Keratinocyte (primary cell): ENCODE data around the gene SLC38A3. TPM values are rescaled to one million over a fixed set of nuclear protein-coding genes. Genes with fewer than 3 reads are reported as not detected.

Source experiments
- DNase-seq: peaks from one replicate; pipeline ENCODE4 v3.0.0-alpha.2; 2011; ENCODE audit warnings: low read depth, missing footprints, low spot score
- FAIRE-seq: peaks from 2 replicates; lab custom pipeline; 2011; peaks lifted over from hg19 to GRCh38; lab: Jason Lieb, UNC
- H2AFZ ChIP-seq: 2 replicates; pipeline ENCODE4 v1.6.0; 2012; ENCODE audit warnings: low read length, control low read depth, inconsistent platforms; ENCODE audit not compliant: control insufficient read depth
- H3K27ac ChIP-seq: 2 replicates; pipeline ENCODE4 v1.5.1; 2011; ENCODE audit warnings: low read length; ENCODE audit not compliant: control insufficient read depth, insufficient read depth
- H3K27me3 ChIP-seq: 3 replicates; pipeline ENCODE4 v1.6.0; 2011; ENCODE audit warnings: low read length; ENCODE audit not compliant: control insufficient read depth, insufficient read depth; ENCODE audit errors: extremely low read depth
- H3K36me3 ChIP-seq, 2 experiments: 2 replicates in 1 of 2; 3 replicates in 1 of 2; pipeline ENCODE4 v1.5.1; 2011; ENCODE audit warnings: low read length in 2 of 2, mild to moderate bottlenecking in 1 of 2; ENCODE audit not compliant: control insufficient read depth in 2 of 2, insufficient read depth in 2 of 2; ENCODE audit errors: extremely low read depth in 1 of 2
- H3K4me1 ChIP-seq: 3 replicates; pipeline ENCODE4 v1.5.1; 2011; ENCODE audit warnings: low read length; ENCODE audit not compliant: control insufficient read depth, insufficient read depth; ENCODE audit errors: extremely low read depth
- H3K4me2 ChIP-seq: 3 replicates; pipeline ENCODE4 v1.6.0; 2011; ENCODE audit warnings: low read depth, low read length; ENCODE audit not compliant: control insufficient read depth, insufficient read depth; ENCODE audit errors: extremely low read depth
- H3K4me3 ChIP-seq, 3 experiments: fragments of 200-600 bp in 1 of 3; sonication (generic) in 1 of 3; 2 replicates in 2 of 3; 3 replicates in 1 of 3; pipeline ENCODE4 v1.5.1; 2011 to 2016; ENCODE audit warnings: low read length in 3 of 3, mild to moderate bottlenecking in 3 of 3, control low read depth in 2 of 3, inconsistent platforms in 1 of 3, low read depth in 1 of 3, mixed read lengths in 1 of 3, mixed run types in 1 of 3, moderate library complexity in 1 of 3; ENCODE audit not compliant: control insufficient read depth in 2 of 3, insufficient read depth in 2 of 3; ENCODE audit errors: extremely low read depth in 1 of 3
- H3K79me2 ChIP-seq: 2 replicates; pipeline ENCODE4 v1.6.0; 2012; ENCODE audit warnings: low read length; ENCODE audit not compliant: control insufficient read depth, insufficient read depth
- H3K9ac ChIP-seq: 3 replicates; pipeline ENCODE4 v1.6.0; 2011; ENCODE audit warnings: low read length; ENCODE audit not compliant: control insufficient read depth, insufficient read depth; ENCODE audit errors: extremely low read depth
- H3K9me1 ChIP-seq: 3 replicates; pipeline ENCODE4 v1.6.0; 2011; ENCODE audit warnings: low read length; ENCODE audit not compliant: control insufficient read depth, insufficient read depth; ENCODE audit errors: extremely low read depth
- H3K9me3 ChIP-seq: 2 replicates; pipeline ENCODE4 v1.5.1; 2012; ENCODE audit warnings: low read depth, low read length; ENCODE audit not compliant: control insufficient read depth
- H4K20me1 ChIP-seq: 3 replicates; pipeline ENCODE4 v1.6.0; 2011; ENCODE audit warnings: low read length; ENCODE audit not compliant: control insufficient read depth, insufficient read depth; ENCODE audit errors: extremely low read depth
- CTCF ChIP-seq, 3 experiments: IDR thresholded peaks in 1 of 3; conservative IDR thresholded peaks in 1 of 3; optimal IDR thresholded peaks in 1 of 3; 2 replicates in 2 of 3; 3 replicates in 1 of 3; pipeline versions ENCODE3 to v1.5.1; 2011; ENCODE audit warnings: low read length in 3 of 3, mild to moderate bottlenecking in 3 of 3, moderate library complexity in 2 of 3, control low read depth in 1 of 3, inconsistent platforms in 1 of 3; ENCODE audit not compliant: insufficient read depth in 2 of 3; ENCODE audit errors: extremely low read depth in 1 of 3
- EZH2 ChIP-seq: IDR thresholded peaks from one replicate; pipeline ENCODE4 v1.6.1; 2012; ENCODE audit warnings: inconsistent platforms, mild to moderate bottlenecking, low read length, moderate library complexity
- dilution Hi-C: fragments of 300-500 bp; cut with MboI; formaldehyde crosslinking; loops from one replicate; pipeline ENCODE4 v1.7.0; 2020; ENCODE audit warnings: low sequenced_read_pairs; ENCODE audit not compliant: extremely low pct_ligation_motif_present
- polyA plus RNA-seq, 5 experiments: library from polyadenylated mRNA; depleted of rRNA in 3 of 5; stranded (reverse) in 3 of 5; stranded (forward) in 1 of 5; unstranded in 1 of 5; fragments of >200 nt; gene quantifications; 1 replicate in 1 of 5; 2 replicates in 3 of 5; 3 replicates in 1 of 5; pipeline versions ENCODE4 v1.2.1 to v1.2.3, GENCODE V29; 2011 to 2012; ENCODE audit warnings: missing spikeins in 2 of 5, low read depth in 1 of 5, low replicate concordance in 1 of 5

Gene SLC38A3
- polyA plus RNA-seq, 1 donor (not counting 4 experiments of a cell fraction or from before 2014, with no cell fraction given) = not detected

DNA sequence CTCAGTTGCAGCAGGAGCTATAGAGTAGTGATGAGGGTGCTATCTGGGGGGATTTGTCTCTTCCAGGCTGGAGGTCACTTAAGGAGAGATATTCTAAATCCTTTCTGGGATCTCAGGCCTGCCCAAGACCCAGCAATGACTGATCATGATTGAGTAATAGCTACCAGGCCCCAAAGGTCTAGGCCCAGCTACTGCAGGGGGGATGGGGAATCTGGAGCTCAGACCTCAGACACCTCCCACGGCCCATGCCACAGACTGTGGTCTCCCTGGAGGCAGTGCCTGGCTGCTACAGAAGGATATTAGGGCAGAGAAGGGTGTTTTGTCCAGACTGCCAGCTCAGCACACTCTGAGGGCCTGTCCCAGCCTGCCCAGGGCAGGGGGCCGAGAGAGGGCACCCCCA lies 6.9 kb downstream of the SLC38A3 start:
- Histone ChIP-seq H2AFZ (no peak overlapping the region), H3K9ac (no peak overlapping the region), H3K9me3 (no peaks in the 10 kb centered on the region), H3K79me2 (no peaks in the 10 kb centered on the region), H4K20me1 (no peaks in the 10 kb centered on the region), H3K27ac (no peak overlapping the region), H3K4me2 (no peak overlapping the region), H3K27me3 (peaks cover 15% of the 10 kb centered on the region), H3K9me1 (no peaks in the 10 kb centered on the region), H3K4me3 (no peak overlapping the region), H3K4me1 (peaks cover under 1% of the 10 kb centered on the region), H3K36me3 (no peaks in the 10 kb centered on the region)
- no peak for DNase-seq
- TF ChIP-seq CTCF (optimal IDR thresholded peaks at IDR 0.05 in 1 of 3, IDR thresholded peaks at IDR 0.05 in 1 of 3, conservative IDR thresholded peaks at IDR 0.05 in 1 of 3; ENCODE audit: extremely low read depth in 1 of 3, insufficient read depth in 2 of 3, low read length in 3 of 3) (no peak), EZH2 (no peak)
- no peak for FAIRE-seq
- dilution Hi-C loops = no loop called here

GRCh38 chr3:50212502-50212901 lies 7.4 kb downstream of the SLC38A3 start:
- H3K4me3 ChIP-seq = no peak overlapping the region
- H3K9ac ChIP-seq = no peak overlapping the region
- no peaks in the 10 kb centered on the region for H4K20me1 ChIP-seq
- FAIRE-seq = no peak
- no peaks in the 10 kb centered on the region for H3K79me2 ChIP-seq
- no peak overlapping the region for H3K4me2 ChIP-seq
- TF ChIP-seq EZH2 = no peak
- no peak for TF ChIP-seq CTCF (optimal IDR thresholded peaks at IDR 0.05 in 1 of 3, IDR thresholded peaks at IDR 0.05 in 1 of 3, conservative IDR thresholded peaks at IDR 0.05 in 1 of 3; ENCODE audit: extremely low read depth in 1 of 3, insufficient read depth in 2 of 3, low read length in 3 of 3)
- H2AFZ ChIP-seq = no peak overlapping the region
- H3K9me3 ChIP-seq = no peaks in the 10 kb centered on the region
- no peaks in the 10 kb centered on the region for H3K36me3 ChIP-seq
- no peak for DNase-seq
- H3K27ac ChIP-seq = no peak overlapping the region
- no peaks in the 10 kb centered on the region for H3K9me1 ChIP-seq
- H3K27me3 ChIP-seq = peaks cover 12% of the 10 kb centered on the region
- peaks cover 6% of the 10 kb centered on the region for H3K4me1 ChIP-seq
- dilution Hi-C loops = no loop called here
